Measurements from ENCODE around the gene AUTS2. TPM values are rescaled to one million over a fixed set of nuclear protein-coding genes. Genes with fewer than 3 reads are reported as not detected.

Gene AUTS2
- total RNA-seq, 2 experiments from 2014 or later: 4.0 to 4.7 TPM

DNA sequence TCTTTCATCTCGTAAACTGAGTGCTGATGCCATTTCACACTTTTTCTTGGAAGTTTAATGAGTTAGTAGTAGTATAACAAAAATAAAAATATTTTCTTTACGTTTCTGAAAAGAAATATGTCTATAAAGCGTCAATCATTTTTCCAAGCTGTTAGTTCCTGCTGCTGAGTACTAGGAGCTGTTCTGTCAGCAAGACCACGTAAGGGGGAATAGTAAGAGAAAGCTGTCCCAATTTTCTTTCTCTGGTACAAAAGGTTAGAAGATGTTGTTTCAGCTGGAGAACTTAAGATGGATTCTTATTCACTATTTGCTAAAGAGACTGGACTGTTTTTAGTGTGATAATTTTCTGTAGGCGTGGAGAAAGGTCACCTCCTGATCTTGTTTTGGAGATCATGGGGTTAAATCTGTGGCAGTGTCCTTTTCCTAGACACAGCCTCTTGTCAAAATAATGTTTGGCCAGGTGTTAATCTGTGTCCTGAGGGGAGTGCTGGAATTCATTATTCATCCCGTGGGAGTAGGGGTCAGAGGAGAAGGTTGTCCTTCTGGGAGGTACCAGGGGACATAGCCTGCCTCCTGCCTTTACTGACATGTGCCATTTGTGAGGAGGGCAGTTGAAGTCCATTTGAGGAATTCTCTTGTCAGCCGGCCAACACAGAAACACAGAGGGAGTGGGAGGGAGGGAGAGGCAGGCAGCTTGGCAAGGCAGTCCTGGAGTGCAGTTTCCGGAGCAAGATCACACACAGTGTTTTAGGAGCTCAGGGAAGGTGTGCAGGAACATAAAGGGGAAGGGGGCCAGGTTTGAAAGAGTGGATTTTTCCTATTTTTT, 368.7 kb downstream of the AUTS2 start:
- Mint-ChIP-seq H3K4me1 (ENCODE audit: low read depth) (no peaks in the 10 kb centered on the region), H3K4me3 (no peak overlapping the region), H3K9me3 (peaks cover 4% of the 10 kb centered on the region), H3K27ac (no peak overlapping the region), H3K36me3 (no peaks in the 10 kb centered on the region), H3K27me3 (peaks cover 4% of the 10 kb centered on the region)
- intact Hi-C loops (cut with micrococcal nuclease): no loop called here
- ChIA-PET CTCF (no interaction called here), POLR2A (no interaction called here)
- no peak for DNase-seq

DNA sequence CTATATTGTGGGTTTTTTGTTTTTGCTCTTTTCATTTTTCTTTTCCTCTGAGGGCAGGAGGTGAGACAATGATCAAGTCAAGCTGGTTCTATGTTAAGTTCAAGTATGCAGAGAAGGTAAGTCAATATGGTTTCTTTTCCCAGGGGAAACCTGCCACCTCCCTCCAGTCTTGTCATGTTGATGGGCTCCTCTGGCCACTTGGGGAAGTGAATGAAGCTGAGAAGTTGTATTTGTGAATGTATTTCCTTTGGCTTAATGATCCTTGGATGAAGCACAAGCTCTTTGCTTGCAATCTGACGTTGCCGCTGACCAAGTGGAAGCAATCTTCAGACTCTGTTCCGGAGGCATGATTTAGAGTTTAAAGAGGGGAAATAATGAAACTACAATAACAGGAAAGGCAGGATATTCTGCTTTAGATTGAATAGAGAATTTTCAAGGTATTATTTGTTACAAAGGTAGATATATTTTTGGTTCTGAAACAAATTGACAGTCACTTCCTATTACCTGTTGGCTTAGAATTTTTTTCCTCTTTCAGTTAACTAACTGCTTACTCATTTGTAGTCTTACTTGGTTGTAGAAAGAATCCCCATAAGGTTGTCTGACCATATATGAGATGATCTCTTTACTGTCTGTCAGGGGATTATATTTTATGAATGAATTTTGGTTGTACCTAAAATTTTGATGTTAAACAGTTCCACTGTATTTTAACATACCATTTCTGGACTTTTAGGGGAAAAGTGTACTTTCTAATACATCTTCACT, 369.6 kb downstream of the AUTS2 start:
- Mint-ChIP-seq H3K9me3 (peaks cover 4% of the 10 kb centered on the region), H3K27ac (no peak overlapping the region), H3K27me3 (peaks cover 4% of the 10 kb centered on the region), H3K36me3 (no peaks in the 10 kb centered on the region), H3K4me1 (ENCODE audit: low read depth) (no peaks in the 10 kb centered on the region), H3K4me3 (no peak overlapping the region)
- CTCF ChIA-PET: no interaction called here
- POLR2A ChIA-PET: no interaction called here
- DNase-seq: no peak
- intact Hi-C loops (cut with micrococcal nuclease): no loop called here

DNA sequence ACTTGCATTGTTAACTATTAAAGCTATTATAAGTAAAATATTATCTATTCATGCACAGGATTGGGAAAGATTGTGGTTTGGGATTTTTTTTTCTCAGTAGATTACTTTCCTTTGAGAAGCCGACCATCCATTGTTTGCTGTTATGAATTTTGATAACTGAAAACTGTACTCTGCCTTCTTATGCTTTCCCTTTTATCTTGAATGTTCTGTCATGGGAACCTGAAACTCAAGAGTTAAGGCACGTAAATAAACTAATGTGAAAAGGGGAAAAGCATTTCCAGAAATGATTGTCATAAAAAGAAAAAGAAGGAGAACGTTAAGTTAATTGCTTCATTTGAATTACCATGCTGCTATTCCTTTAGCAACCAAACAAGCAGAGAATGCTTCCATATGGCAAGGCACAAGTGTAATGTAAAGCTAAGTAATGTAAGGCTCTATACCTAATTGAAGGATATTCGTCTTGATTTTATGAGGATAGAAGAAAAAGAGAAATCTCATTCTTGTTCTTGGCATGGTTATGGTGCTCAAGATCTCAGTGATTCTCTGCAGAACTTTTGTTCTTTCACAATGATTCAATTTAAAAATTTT, 370.8 kb downstream of the AUTS2 start:
- POLR2A ChIA-PET: no interaction called here
- peaks cover 4% of the 10 kb centered on the region for H3K27me3 Mint-ChIP-seq
- CTCF ChIA-PET: interaction anchor here (0.6 kb wide), 1 partner anchor 745 kb away, joined by 3 read pairs; no protein-coding TSS in a partner anchor
- DNase-seq: no peak
- intact Hi-C loops (cut with micrococcal nuclease): no loop called here
- H3K4me3 Mint-ChIP-seq: no peak overlapping the region
- H3K4me1 Mint-ChIP-seq (ENCODE audit: low read depth): no peaks in the 10 kb centered on the region
- H3K36me3 Mint-ChIP-seq: no peaks in the 10 kb centered on the region
- no peak overlapping the region for H3K27ac Mint-ChIP-seq
- H3K9me3 Mint-ChIP-seq: peaks cover 4% of the 10 kb centered on the region

DNA sequence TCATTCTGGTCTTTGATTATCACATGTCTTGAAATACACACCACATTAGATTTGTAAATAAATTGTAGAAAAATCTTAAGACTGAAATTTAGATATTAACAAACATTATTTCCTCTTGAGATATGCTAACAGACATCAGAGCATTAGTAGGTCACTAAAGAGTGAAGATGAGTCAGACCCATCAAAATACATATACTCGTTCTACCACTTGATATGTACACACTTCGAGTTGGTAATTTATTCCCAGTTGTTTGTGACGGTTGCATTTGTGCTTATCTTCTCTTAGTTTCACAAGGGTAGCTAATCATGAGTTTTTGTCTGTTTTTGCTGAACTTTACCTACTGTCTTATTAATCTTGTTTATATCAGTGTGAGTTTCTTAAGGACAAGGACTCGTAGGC, 383.4 kb downstream of the AUTS2 start:
- Mint-ChIP-seq H3K27ac (no peak overlapping the region), H3K4me3 (no peak overlapping the region), H3K36me3 (no peaks in the 10 kb centered on the region), H3K27me3 (peaks cover 4% of the 10 kb centered on the region), H3K4me1 (ENCODE audit: low read depth) (no peaks in the 10 kb centered on the region), H3K9me3 (peaks cover 6% of the 10 kb centered on the region)
- intact Hi-C loops (cut with micrococcal nuclease): no loop called here
- ChIA-PET CTCF (no interaction called here), POLR2A (no interaction called here)
- DNase-seq: no peak

DNA sequence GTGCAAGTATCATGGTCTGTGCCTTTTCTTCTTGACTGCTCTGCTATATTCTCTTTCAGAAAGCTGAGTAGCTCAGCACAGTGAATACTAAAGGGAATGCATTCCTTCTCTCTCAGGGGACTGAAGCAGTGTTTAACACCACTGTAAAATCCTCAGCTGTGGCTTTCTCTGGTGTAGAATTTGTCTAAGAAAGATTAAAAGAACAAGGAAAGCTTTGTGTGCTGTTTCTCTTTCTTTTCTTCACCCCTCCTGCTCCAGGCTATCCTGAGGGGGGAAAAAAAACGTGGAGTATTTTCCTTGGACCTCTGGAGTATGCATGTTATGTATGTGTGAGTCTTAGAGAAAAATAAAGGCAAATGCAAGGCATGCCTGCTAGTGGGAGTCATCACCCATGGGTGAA, 383.9 kb downstream of the AUTS2 start:
- H3K9me3 Mint-ChIP-seq: peaks cover 2% of the 10 kb centered on the region
- H3K27me3 Mint-ChIP-seq: peaks cover 4% of the 10 kb centered on the region
- no peak overlapping the region for H3K4me3 Mint-ChIP-seq
- H3K4me1 Mint-ChIP-seq (ENCODE audit: low read depth): no peaks in the 10 kb centered on the region
- ChIA-PET POLR2A (no interaction called here), CTCF (no interaction called here)
- no peak overlapping the region for H3K27ac Mint-ChIP-seq
- DNase-seq: no peak
- H3K36me3 Mint-ChIP-seq: no peaks in the 10 kb centered on the region
- intact Hi-C loops (cut with micrococcal nuclease): no loop called here

DNA sequence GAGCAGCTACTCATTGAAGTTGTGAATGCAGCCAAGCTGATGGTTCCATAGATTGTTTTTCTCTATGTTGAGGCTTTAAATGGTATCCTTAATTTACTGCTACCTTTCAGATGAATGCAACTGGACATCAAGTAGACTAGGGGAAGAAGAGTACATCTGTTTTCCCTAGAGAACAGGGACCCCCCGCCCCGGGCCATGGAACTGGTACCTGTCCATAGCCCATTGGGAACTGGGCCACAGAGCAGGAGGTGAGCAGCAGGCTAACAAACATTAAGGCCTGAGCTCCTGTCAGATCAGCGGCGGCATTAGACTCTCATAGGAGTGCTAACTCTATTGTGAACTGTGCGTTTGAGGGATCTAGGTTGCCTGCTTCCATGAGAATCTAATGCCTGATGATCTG, 391.3 kb downstream of the AUTS2 start:
- intact Hi-C loops (cut with micrococcal nuclease): no loop called here
- no peaks in the 10 kb centered on the region for H3K36me3 Mint-ChIP-seq
- DNase-seq: no peak
- H3K9me3 Mint-ChIP-seq: peaks cover under 1% of the 10 kb centered on the region
- H3K27ac Mint-ChIP-seq: no peak overlapping the region
- ChIA-PET POLR2A (no interaction called here), CTCF (interaction anchor here (0.6 kb wide), 1 partner anchor 180 kb away, joined by 4 read pairs; no protein-coding TSS in a partner anchor)
- no peak overlapping the region for H3K4me3 Mint-ChIP-seq
- no peaks in the 10 kb centered on the region for H3K27me3 Mint-ChIP-seq
- no peaks in the 10 kb centered on the region for H3K4me1 Mint-ChIP-seq (ENCODE audit: low read depth)

DNA sequence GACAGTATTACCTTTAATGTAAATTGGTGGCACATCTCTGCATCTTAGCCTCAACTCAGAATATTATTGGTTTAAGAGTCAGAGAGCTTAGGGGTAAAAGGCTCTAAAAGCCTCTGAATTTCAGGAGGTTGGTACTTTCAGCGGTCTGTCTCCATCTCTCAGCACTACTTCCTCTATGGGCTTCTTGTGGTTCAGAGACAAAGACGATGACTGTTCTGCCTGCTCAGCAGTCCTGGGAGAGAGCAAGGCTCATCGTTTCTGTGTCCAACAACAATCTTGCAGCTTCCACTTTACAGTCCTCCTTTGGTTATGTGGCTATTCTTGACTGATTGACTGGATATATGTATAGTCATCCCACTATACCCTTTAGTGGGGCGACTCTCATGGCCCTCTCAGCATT, 394.7 kb downstream of the AUTS2 start:
- DNase-seq: no peak
- peaks cover 5% of the 10 kb centered on the region for H3K9me3 Mint-ChIP-seq
- H3K36me3 Mint-ChIP-seq: no peaks in the 10 kb centered on the region
- ChIA-PET POLR2A (no interaction called here), CTCF (no interaction called here)
- intact Hi-C loops (cut with micrococcal nuclease): no loop called here
- H3K27ac Mint-ChIP-seq: no peak overlapping the region
- no peaks in the 10 kb centered on the region for H3K4me1 Mint-ChIP-seq (ENCODE audit: low read depth)
- no peaks in the 10 kb centered on the region for H3K27me3 Mint-ChIP-seq
- no peak overlapping the region for H3K4me3 Mint-ChIP-seq

DNA sequence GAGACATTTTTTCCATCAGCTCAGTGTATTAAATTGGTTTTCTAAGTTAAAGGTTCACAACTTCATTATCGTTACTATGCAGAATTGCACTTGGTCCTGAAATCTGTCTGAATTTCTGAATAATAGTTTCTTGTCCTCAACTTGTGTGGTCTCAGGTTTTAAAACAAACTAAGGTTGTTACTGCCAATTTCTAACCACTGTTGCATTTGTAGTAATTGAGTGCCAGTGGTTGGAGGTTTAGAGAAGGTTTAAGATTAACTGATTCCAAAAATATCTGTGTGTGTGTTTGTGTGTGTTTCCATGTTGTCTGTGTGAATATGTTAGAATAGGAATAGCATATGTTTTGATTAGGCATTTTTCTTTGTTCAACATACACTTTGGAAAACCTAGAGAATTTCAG, 395.9 kb downstream of the AUTS2 start:
- intact Hi-C loops (cut with micrococcal nuclease): no loop called here
- ChIA-PET CTCF (no interaction called here), POLR2A (no interaction called here)
- Mint-ChIP-seq H3K36me3 (no peaks in the 10 kb centered on the region), H3K4me3 (no peak overlapping the region), H3K27me3 (no peaks in the 10 kb centered on the region), H3K9me3 (peaks cover 5% of the 10 kb centered on the region), H3K27ac (no peak overlapping the region), H3K4me1 (ENCODE audit: low read depth) (no peaks in the 10 kb centered on the region)
- no peak for DNase-seq

DNA sequence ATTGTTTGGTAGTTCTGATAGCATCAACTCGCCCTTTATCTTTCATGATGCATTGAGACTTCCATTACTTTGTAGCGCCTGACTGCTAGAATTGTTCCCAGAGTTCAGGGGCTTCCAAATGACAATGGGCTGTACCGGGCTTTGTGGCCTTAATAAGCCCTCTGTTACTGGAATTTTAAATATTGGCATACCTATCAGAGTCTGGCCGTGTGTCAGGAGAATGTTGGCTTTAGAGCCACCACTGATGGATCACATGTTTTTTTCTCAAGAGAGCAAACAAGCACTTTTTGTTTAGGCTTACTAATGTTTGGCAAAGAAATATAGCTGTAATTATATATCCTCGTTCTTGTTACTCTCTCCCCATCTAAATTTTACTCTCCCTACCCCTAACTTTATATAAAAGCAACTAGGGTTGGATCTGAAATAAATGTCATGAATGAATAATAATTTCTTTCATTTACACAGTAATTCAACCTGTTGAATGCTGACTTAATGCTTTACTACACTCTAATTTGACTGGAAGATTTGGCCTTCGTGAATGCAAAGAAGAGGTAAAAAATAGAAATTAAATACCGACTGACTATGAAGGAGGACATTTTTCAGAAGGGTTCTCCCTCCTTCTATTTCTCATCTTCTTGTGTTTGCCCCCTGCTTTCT, 396.7 kb downstream of the AUTS2 start:
- no peaks in the 10 kb centered on the region for H3K4me1 Mint-ChIP-seq (ENCODE audit: low read depth)
- DNase-seq: no peak
- intact Hi-C loops (cut with micrococcal nuclease): no loop called here
- ChIA-PET CTCF (no interaction called here), POLR2A (no interaction called here)
- no peaks in the 10 kb centered on the region for H3K36me3 Mint-ChIP-seq
- no peak overlapping the region for H3K27ac Mint-ChIP-seq
- no peaks in the 10 kb centered on the region for H3K27me3 Mint-ChIP-seq
- peaks cover 5% of the 10 kb centered on the region for H3K9me3 Mint-ChIP-seq
- no peak overlapping the region for H3K4me3 Mint-ChIP-seq

DNA sequence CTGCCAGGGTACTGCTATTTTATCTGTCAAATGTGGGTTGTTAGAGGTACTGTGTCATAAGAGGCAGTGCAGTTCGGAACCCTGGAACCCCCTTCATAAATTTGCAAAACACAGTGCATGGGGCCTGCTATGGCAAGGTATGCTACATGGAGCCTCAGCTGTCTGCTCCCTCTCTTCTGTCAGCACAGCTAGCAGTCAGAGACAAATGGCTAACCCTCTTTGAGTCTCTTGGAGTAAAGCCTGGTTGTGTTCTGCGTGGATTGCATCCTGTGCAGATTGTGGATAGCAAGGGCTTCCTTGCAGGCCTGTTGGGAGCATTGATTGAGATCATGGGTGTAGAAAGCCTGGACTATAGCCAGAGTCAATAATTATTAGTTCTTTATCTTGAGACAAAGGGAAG, 397.8 kb downstream of the AUTS2 start:
- Mint-ChIP-seq H3K27me3 (no peaks in the 10 kb centered on the region), H3K27ac (no peak overlapping the region), H3K4me1 (ENCODE audit: low read depth) (no peaks in the 10 kb centered on the region), H3K36me3 (no peaks in the 10 kb centered on the region), H3K9me3 (peaks cover 5% of the 10 kb centered on the region), H3K4me3 (no peak overlapping the region)
- no peak for DNase-seq
- ChIA-PET POLR2A (no interaction called here), CTCF (no interaction called here)
- intact Hi-C loops (cut with micrococcal nuclease): no loop called here

DNA sequence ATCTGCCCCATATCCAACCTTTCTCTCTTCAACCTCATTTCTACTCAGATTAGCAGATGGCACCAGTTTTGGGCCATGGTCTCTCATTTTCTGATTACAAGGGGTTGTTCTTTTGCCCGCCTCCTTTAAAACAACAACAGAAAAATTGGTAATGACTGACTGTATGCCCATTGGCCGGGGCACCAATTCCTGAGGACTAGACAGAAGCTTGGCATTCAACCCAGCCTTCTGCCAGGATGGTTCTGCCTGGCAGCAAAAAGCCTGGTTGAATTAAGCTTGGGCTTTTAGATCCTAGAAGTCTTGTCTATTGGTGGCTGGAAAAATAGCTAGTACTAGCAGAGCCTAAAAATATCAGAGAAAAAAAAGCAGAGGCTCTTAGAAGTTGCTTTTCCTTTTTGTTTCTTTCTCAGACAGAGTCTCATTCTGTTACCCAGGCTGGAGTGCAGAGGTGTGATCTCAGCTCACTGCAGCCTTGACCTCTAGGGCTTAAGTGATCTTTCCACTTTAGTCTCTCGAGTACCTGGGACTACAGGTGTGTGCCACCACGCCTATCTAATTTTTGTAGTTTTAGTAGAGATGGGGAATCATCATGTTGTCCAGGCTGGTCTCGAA, 402.6 kb downstream of the AUTS2 start:
- intact Hi-C loops (cut with micrococcal nuclease): no loop called here
- POLR2A ChIA-PET: no interaction called here

DNA sequence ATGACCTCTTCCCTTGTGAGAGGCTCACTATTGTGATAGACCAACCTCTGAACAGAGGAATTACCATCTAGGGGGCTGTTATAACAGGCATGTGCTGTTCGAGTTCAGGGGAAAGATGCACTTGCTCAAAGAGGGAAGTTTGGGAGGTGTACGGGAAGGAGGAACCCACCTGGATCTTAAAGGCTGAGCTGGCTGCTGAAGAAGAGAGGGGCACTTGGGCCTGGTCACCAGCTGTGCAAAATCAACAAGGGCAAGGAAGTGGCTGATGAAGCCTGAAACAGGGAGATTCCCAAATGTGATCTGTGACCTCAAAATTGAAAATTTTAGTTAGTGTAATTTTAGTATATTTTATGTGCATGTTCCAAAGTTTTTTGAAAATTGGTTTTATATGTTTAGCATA, 407.2 kb downstream of the AUTS2 start:
- Mint-ChIP-seq H3K9me3 (peaks cover 2% of the 10 kb centered on the region), H3K27ac (no peak overlapping the region), H3K4me3 (no peak overlapping the region), H3K36me3 (no peaks in the 10 kb centered on the region), H3K27me3 (peaks cover 3% of the 10 kb centered on the region), H3K4me1 (ENCODE audit: low read depth) (no peaks in the 10 kb centered on the region)
- intact Hi-C loops (cut with micrococcal nuclease): no loop called here
- DNase-seq: no peak
- CTCF ChIA-PET: no interaction called here
- POLR2A ChIA-PET: no interaction called here

More for the DNA sequence above, 402.6 kb downstream of the AUTS2 start:
- Mint-ChIP-seq H3K27me3 (no peaks in the 10 kb centered on the region), H3K27ac (no peak overlapping the region), H3K36me3 (no peaks in the 10 kb centered on the region), H3K4me3 (no peak overlapping the region), H3K9me3 (peaks cover 2% of the 10 kb centered on the region), H3K4me1 (ENCODE audit: low read depth) (no peaks in the 10 kb centered on the region)
- CTCF ChIA-PET: no interaction called here
- DNase-seq: no peak
